NCI-H1417 treated with DMSO at 0.1 percent for 48 hours (cell line): ENCODE results near the gene NUP98.

Source experiments
- DNase-seq: peaks from one replicate; lab custom pipeline; 2025; lab: John Stamatoyannopoulos, UW

Gene NUP98

GRCh38 chr11:3641191-3641590, 156.2 kb downstream of the NUP98 start:
- no peak for DNase-seq

GRCh38 chr11:3639841-3640240, 157.5 kb downstream of the NUP98 start:
- DNase-seq: no peak

GRCh38 chr11:3638513-3638912, 158.8 kb downstream of the NUP98 start:
- no peak for DNase-seq

GRCh38 chr11:3637201-3637600, 160.2 kb downstream of the NUP98 start:
- no peak for DNase-seq

- no peak for DNase-seq
Observed at GRCh38 chr11:3635641-3636375, 161.5 kb downstream of the NUP98 start.

- DNase-seq: no peak
Observed at GRCh38 chr11:3632070-3632660, 165.2 kb downstream of the NUP98 start.

GRCh38 chr11:3631331-3631730, 166.0 kb downstream of the NUP98 start:
- DNase-seq: no peak

GRCh38 chr11:3627291-3627690, 170.1 kb downstream of the NUP98 start:
- no peak for DNase-seq

GRCh38 chr11:3626250-3626960, 170.9 kb downstream of the NUP98 start:
- DNase-seq: no peak
